IPS-18a (cell line): Measurements from ENCODE around the gene TMC2.
"Not testable (repeated sequence)": the region's sequence is repeated elsewhere in the genome, so short reads cannot be mapped to it uniquely, and the experiment has no call there.

ENCODE experiments used
- H3K27ac ChIP-seq: one replicate; pipeline ENCODE4 v1.5.1; 2013; ENCODE audit warnings: low read length
- H3K27me3 ChIP-seq: one replicate; pipeline ENCODE4 v1.6.1; 2013; ENCODE audit warnings: mild to moderate bottlenecking, low read length; ENCODE audit not compliant: control insufficient read depth, insufficient read depth
- H3K36me3 ChIP-seq: one replicate; pipeline ENCODE4 v1.6.1; 2013; ENCODE audit warnings: low read depth, low read length; ENCODE audit not compliant: control insufficient read depth
- H3K4me1 ChIP-seq: one replicate; pipeline ENCODE4 v1.6.1; 2013; ENCODE audit warnings: low read depth, low read length; ENCODE audit not compliant: control insufficient read depth
- H3K4me3 ChIP-seq: one replicate; pipeline ENCODE4 v1.5.1; 2013; ENCODE audit warnings: low read length
- H3K9ac ChIP-seq: one replicate; pipeline ENCODE4 v1.6.1; 2013; ENCODE audit warnings: mild to moderate bottlenecking, low read length, moderate library complexity
- H3K9me3 ChIP-seq: one replicate; pipeline ENCODE4 v1.6.1; 2013; ENCODE audit warnings: low read depth, low read length; ENCODE audit not compliant: control insufficient read depth

Gene TMC2

GRCh38 chr20:2518096-2518495 lies 18.3 kb upstream of the TMC2 start:
- Histone ChIP-seq H3K36me3 (no peaks in the 10 kb centered on the region), H3K4me3 (no peak overlapping the region), H3K27ac (no peak overlapping the region), H3K9ac (no peak overlapping the region), H3K9me3 (no peaks in the 10 kb centered on the region), H3K4me1 (no peaks in the 10 kb centered on the region), H3K27me3 (peaks cover 85% of the 10 kb centered on the region)

GRCh38 chr20:2518558-2518957 lies 17.8 kb upstream of the TMC2 start:
- H3K4me3 ChIP-seq = no peak overlapping the region
- peaks cover 85% of the 10 kb centered on the region for H3K27me3 ChIP-seq
- H3K36me3 ChIP-seq = no peaks in the 10 kb centered on the region
- H3K9ac ChIP-seq = no peak overlapping the region
- H3K27ac ChIP-seq = no peak overlapping the region
- H3K9me3 ChIP-seq = no peaks in the 10 kb centered on the region
- no peaks in the 10 kb centered on the region for H3K4me1 ChIP-seq

DNA sequence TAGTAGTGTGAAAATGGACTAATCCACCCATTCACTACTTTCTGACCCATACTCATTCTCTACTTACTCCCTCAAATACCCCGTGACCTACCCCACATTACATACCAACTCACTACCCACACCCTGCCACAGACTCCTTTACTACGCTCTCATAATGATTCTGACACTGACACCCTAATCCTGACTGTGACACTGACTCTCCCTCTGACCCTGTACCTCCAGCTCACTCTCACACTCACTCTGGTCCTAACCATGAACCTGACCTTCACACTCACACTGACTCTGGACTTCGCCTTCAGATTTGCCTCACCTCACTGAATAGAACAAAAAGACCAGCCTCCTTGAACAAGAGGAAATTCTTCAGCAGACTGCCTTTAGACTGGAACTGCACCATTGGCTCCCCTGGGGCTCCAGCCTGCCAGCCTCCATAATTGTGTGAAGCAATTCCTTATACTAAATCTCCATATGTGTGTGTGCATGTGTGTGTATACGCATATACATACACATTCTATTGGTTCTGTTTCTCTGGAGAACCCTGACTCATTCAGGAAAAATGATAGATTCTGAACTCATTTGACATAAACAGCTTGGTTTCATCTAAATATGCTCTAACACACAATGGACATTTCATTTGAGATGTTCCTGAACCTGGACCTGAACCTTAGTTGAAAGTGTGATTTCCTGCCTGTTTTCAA lies 17.1 kb upstream of the TMC2 start:
- H3K36me3 ChIP-seq = no peaks in the 10 kb centered on the region
- no peak overlapping the region for H3K27ac ChIP-seq
- no peaks in the 10 kb centered on the region for H3K4me1 ChIP-seq
- no peak overlapping the region for H3K9ac ChIP-seq
- H3K4me3 ChIP-seq = no peak overlapping the region
- H3K9me3 ChIP-seq = no peaks in the 10 kb centered on the region
- H3K27me3 ChIP-seq = peaks cover 85% of the 10 kb centered on the region

GRCh38 chr20:2520617-2521016 lies 15.8 kb upstream of the TMC2 start:
- no peaks in the 10 kb centered on the region for H3K36me3 ChIP-seq
- H3K27ac ChIP-seq = no peak overlapping the region
- no peak overlapping the region for H3K9ac ChIP-seq
- no peaks in the 10 kb centered on the region for H3K9me3 ChIP-seq
- peaks cover 82% of the 10 kb centered on the region for H3K27me3 ChIP-seq
- H3K4me3 ChIP-seq = no peak overlapping the region
- peaks cover 3% of the 10 kb centered on the region for H3K4me1 ChIP-seq

GRCh38 chr20:2521369-2522305 lies 14.7 kb upstream of the TMC2 start:
- Histone ChIP-seq H3K9me3 (no peaks in the 10 kb centered on the region), H3K36me3 (no peaks in the 10 kb centered on the region), H3K27ac (no peak overlapping the region), H3K4me3 (no peak overlapping the region), H3K9ac (no peak overlapping the region), H3K4me1 (peaks cover 3% of the 10 kb centered on the region), H3K27me3 (peaks cover 81% of the 10 kb centered on the region)

DNA sequence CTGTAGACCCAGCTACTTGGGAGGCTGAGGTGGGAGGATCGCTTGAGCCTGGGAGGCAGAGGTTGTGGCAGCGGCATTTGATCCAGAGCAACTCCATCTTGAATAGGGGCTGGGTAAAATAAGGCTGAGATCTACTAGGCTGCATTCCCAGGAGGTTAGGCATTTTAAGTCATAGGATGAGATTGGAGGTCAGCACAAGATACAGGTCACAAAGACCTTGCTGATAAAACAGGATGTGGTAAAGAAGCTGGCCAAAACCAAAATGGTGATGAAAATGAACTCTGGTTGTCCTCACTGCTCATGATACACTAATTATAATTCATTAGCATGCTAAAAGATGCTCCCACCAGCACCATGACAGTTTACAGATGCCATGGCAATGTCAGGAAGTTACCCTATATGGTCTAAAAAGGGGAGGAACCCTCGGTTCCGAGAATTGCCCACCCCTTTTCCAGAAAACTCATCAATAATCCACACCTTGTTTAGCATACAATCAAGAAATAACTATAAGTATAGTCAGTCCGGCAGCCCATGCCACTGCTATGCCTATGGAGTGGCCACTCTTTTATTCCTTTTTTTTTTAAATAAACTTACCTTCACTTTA lies 13.4 kb upstream of the TMC2 start:
- not testable (repeated sequence) for H3K9me3 ChIP-seq, H3K4me1 ChIP-seq, H3K9ac ChIP-seq, H3K36me3 ChIP-seq, H3K4me3 ChIP-seq, H3K27ac ChIP-seq
- peaks cover 88% of the 10 kb centered on the region for H3K27me3 ChIP-seq

GRCh38 chr20:2523919-2524708 lies 12.3 kb upstream of the TMC2 start:
- Histone ChIP-seq H3K27ac (no peak overlapping the region), H3K4me1 (peaks cover 3% of the 10 kb centered on the region), H3K4me3 (peak overlapping the region; percentile 81), H3K9me3 (no peaks in the 10 kb centered on the region), H3K9ac (peak overlapping the region; percentile 80), H3K36me3 (no peaks in the 10 kb centered on the region), H3K27me3 (peaks cover 83% of the 10 kb centered on the region)

DNA sequence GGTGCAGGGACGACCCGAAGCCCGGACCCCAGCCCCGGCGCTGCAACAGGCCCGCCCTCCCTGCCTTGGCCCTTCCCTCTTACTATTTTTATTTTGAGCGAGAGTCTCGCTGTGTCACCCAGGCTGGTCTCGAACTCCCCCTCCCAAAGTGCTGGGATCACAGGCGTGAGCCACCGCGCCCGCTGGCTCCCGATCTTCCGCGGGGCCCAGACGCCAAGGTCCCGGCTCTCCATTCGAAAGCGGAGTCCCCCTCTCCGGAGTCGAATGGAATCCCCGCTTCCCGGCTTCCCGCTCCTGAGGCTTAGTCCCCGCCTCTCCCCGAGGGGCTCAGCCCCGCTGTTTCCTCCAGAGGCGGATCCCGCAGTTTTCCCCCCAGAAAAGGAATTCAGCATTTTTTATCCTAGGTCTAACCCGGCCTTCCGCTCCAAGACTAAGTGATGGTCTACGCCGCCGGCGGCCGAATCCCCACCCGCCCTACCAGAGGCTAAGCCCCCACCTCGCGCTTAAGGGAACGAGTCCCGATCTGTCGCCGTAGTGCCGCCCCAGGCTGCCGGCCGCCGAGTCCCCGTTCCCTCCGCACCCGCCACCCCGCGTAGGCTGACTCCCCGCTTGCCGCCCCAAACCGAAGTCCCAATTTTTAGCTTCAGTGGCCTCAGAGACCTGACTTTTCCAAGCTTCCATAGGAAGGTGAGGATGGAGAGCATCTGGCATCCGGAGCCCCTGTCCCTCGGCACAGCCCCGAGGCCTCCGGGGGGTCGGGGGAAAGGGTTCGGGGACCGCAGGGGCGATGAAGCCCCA lies 11.5 kb upstream of the TMC2 start:
- H3K27ac ChIP-seq = no peak overlapping the region
- H3K9ac ChIP-seq = peak overlapping the region; percentile 80
- peaks cover 3% of the 10 kb centered on the region for H3K4me1 ChIP-seq
- H3K36me3 ChIP-seq = no peaks in the 10 kb centered on the region
- no peaks in the 10 kb centered on the region for H3K9me3 ChIP-seq
- peaks cover 78% of the 10 kb centered on the region for H3K27me3 ChIP-seq
- H3K4me3 ChIP-seq = peak overlapping the region; percentile 81

- peaks cover 68% of the 10 kb centered on the region for H3K27me3 ChIP-seq
- not testable (repeated sequence) for H3K9ac ChIP-seq, H3K9me3 ChIP-seq, H3K4me3 ChIP-seq, H3K36me3 ChIP-seq, H3K4me1 ChIP-seq, H3K27ac ChIP-seq
These were observed 10.2 kb upstream of the TMC2 start for GRCh38 chr20:2526218-2526583.

DNA sequence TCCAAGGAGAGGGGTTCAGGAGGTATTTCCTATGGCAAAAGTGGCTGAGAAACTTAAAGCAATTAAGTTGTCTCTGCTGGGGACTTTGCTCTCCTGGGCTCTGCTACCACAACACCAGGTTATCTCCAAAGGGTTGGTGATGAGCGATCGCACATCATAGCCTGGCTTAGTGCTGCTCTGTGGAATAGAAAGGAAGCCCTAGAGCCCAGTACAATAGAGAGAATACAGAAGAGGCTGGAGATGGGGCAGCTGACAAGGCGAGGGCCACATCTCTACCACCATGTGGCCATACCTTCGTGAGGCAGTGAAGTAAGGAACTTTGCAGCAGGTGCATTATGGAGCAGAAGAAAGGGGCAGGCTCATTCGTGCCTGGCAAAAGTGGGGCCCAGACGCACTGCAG lies 8.6 kb upstream of the TMC2 start:
- no peak overlapping the region for H3K4me3 ChIP-seq
- no peaks in the 10 kb centered on the region for H3K9me3 ChIP-seq
- no peak overlapping the region for H3K9ac ChIP-seq
- no peaks in the 10 kb centered on the region for H3K36me3 ChIP-seq
- H3K27ac ChIP-seq = no peak overlapping the region
- H3K27me3 ChIP-seq = peaks cover 53% of the 10 kb centered on the region
- peaks cover 3% of the 10 kb centered on the region for H3K4me1 ChIP-seq
